WTC11 (cell line): Measurements from ENCODE around the gene TTC19. TPM values are rescaled to one million over a fixed set of nuclear protein-coding genes. Genes with fewer than 3 reads are reported as not detected.

ENCODE experiments used
- ATAC-seq: fragments of 200-7000 bp; cut with Tn5 transposase; 2 replicates; pipeline ENCODE4 v1.10.0; 2021; ENCODE audit warnings: mild to moderate bottlenecking, moderate library complexity
- CTCF ChIA-PET: fragments of 300-600 bp; sonication (Branson Sonifier 250); formaldehyde crosslinking; loops from one replicate; lab custom pipeline; 2021; ENCODE audit warnings: antibody characterized with exemption; lab: Charles Lee
- POLR2A ChIA-PET: fragments of 350-600 bp; sonication (Branson Sonifier 250); formaldehyde crosslinking; loops from one replicate; lab custom pipeline; 2021; ENCODE audit warnings: antibody characterized with exemption; lab: Charles Lee
- DNase-seq: peaks from one replicate; pipeline ENCODE4 v3.0.0; 2021; ENCODE audit warnings: low spot score
- H3K27ac Mint-ChIP-seq: 2 replicates; pipeline ENCODE4 v1.8.0; 2021; ENCODE audit warnings: mixed read lengths
- H3K27me3 Mint-ChIP-seq: 2 replicates; pipeline ENCODE4 v1.8.0; 2021; ENCODE audit warnings: low read depth, mild to moderate bottlenecking, moderate library complexity, mixed read lengths
- H3K36me3 Mint-ChIP-seq: 2 replicates; pipeline ENCODE4 v1.8.0; 2021; ENCODE audit warnings: mixed read lengths
- H3K4me1 Mint-ChIP-seq: 2 replicates; pipeline ENCODE4 v1.8.0; 2022; ENCODE audit warnings: mixed read lengths
- H3K4me3 Mint-ChIP-seq: 2 replicates; pipeline ENCODE4 v1.8.0; 2021; ENCODE audit warnings: mild to moderate bottlenecking, moderate library complexity, mixed read lengths
- H3K9me3 Mint-ChIP-seq: 2 replicates; pipeline ENCODE4 v1.8.0; 2021; ENCODE audit warnings: mixed read lengths
- CDX4 ChIP-seq: fragments of 250-450 bp; sonication (Bioruptor Pico); IDR thresholded peaks from 2 replicates; pipeline ENCODE4 v1.9.0; 2021; ENCODE audit warnings: moderate library complexity, mild to moderate bottlenecking, inconsistent platforms, borderline replicate concordance
- CREB1 ChIP-seq: sonication (generic); formaldehyde crosslinking; IDR thresholded peaks from 2 replicates; pipeline ENCODE4 v1.8.0; 2023; ENCODE audit warnings: mild to moderate bottlenecking, missing genetic modification reagents
- ESRRA ChIP-seq: sonication (generic); formaldehyde crosslinking; IDR thresholded peaks from 2 replicates; pipeline ENCODE4 v1.8.1; 2022; ENCODE audit warnings: mild to moderate bottlenecking, missing genetic modification reagents, borderline replicate concordance
- FOXP1 ChIP-seq: sonication (generic); formaldehyde crosslinking; IDR thresholded peaks from 2 replicates; pipeline ENCODE4 v1.8.0; 2022; ENCODE audit warnings: missing genetic modification reagents, mild to moderate bottlenecking, moderate library complexity, borderline replicate concordance
- KAT7 ChIP-seq: sonication (generic); formaldehyde crosslinking; IDR thresholded peaks from 2 replicates; pipeline ENCODE4 v1.8.1; 2023; ENCODE audit warnings: missing genetic modification reagents, mild to moderate bottlenecking, borderline replicate concordance
- MAX ChIP-seq: sonication (generic); formaldehyde crosslinking; IDR thresholded peaks from 2 replicates; pipeline ENCODE4 v1.8.0; 2022; ENCODE audit warnings: mild to moderate bottlenecking, missing genetic modification reagents
- NFE2L1 ChIP-seq: sonication (generic); formaldehyde crosslinking; IDR thresholded peaks from 2 replicates; pipeline ENCODE4 v1.8.1; 2023; ENCODE audit warnings: missing genetic modification reagents
- NFYB ChIP-seq: sonication (generic); formaldehyde crosslinking; conservative IDR thresholded peaks from 2 replicates; pipeline ENCODE4 v1.8.0; 2022; ENCODE audit warnings: low read depth, missing genetic modification reagents
- SOX15 ChIP-seq: fragments of 250-450 bp; sonication (Bioruptor Pico); IDR thresholded peaks from 2 replicates; pipeline ENCODE4 v1.9.0; 2021; ENCODE audit warnings: mild to moderate bottlenecking
- STAT6 ChIP-seq: sonication (generic); formaldehyde crosslinking; conservative IDR thresholded peaks from 2 replicates; pipeline ENCODE4 v1.8.1; 2023; ENCODE audit warnings: mild to moderate bottlenecking, low read depth, missing genetic modification reagents, moderate library complexity
- ZMAT4 ChIP-seq: fragments of 250-450 bp; sonication (Bioruptor Pico); IDR thresholded peaks from 2 replicates; pipeline ENCODE4 v1.9.0; 2021; ENCODE audit warnings: mild to moderate bottlenecking
- ZNF219 ChIP-seq: sonication (generic); formaldehyde crosslinking; IDR thresholded peaks from 2 replicates; pipeline ENCODE4 v1.8.0; 2023; ENCODE audit warnings: missing genetic modification reagents, mild to moderate bottlenecking, borderline replicate concordance
- ZNF396 ChIP-seq: fragments of 250-450 bp; sonication (Bioruptor Pico); IDR thresholded peaks from 2 replicates; pipeline ENCODE4 v1.8.0; 2021; ENCODE audit warnings: mild to moderate bottlenecking, moderate library complexity, borderline replicate concordance
- ZNF416 ChIP-seq: fragments of 250-450 bp; sonication (Bioruptor Pico); IDR thresholded peaks from 2 replicates; pipeline ENCODE4 v1.9.0; 2021; ENCODE audit warnings: mild to moderate bottlenecking, inconsistent platforms
- ZNF512 ChIP-seq: sonication (generic); formaldehyde crosslinking; IDR thresholded peaks from 2 replicates; pipeline ENCODE4 v1.8.1; 2022; ENCODE audit warnings: missing genetic modification reagents, borderline replicate concordance
- total RNA-seq: library from RNA; stranded (reverse); gene quantifications from 3 replicates; pipeline ENCODE4 v1.2.3, GENCODE V29; 2021
- TF ChIP-seq, protein P1 (sequence below): fragments of 250-450 bp; sonication (Bioruptor Pico); IDR thresholded peaks from 2 replicates; pipeline ENCODE4 v1.9.0; 2021; ENCODE audit warnings: mild to moderate bottlenecking, borderline replicate concordance

TTC19 gene
- total RNA-seq, 1 experiment from 2014 or later, result 55.3 TPM

DNA sequence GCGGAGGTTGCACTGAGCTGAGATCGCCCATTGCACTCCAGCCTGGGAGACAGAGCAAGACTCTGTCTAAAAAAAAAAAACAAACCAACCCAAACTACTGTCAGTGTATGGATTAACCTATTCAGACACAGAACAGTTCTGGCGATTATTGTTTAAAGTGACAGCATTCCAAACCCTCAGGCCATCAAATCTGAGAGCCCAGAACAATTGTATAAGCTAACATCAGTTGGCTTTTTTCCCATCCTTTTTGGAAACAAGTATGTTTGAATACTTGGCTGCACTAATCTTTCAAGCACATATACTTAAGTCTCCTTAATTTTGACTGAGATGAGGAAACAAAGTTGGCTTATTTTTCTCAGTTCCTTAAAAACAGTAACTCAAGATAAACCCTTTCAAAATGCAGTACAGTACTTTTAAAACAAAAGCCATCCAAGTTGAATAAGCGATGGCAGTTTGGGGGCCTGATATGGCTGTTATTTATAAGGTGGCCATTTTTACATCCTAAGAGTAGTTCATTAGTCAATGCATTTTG, 1.5 kb upstream of the TTC19 start:
- H3K9me3 Mint-ChIP-seq, result peaks cover 10% of the 10 kb centered on the region
- no peak for ATAC-seq
- peaks cover 17% of the 10 kb centered on the region for H3K4me1 Mint-ChIP-seq
- DNase-seq, result no peak
- TF ChIP-seq ZNF219, result no peak
- TF ChIP-seq FOXP1, result no peak
- TF ChIP-seq ZNF416 (CRISPR knock-in tag), result no peak
- TF ChIP-seq MAX (CRISPR knock-in tag), result no peak
- no peak for TF ChIP-seq SOX15 (CRISPR knock-in tag)
- TF ChIP-seq ZNF396 (CRISPR knock-in tag), result no peak
- no peak for TF ChIP-seq CDX4 (CRISPR knock-in tag)
- TF ChIP-seq, protein P1, sequence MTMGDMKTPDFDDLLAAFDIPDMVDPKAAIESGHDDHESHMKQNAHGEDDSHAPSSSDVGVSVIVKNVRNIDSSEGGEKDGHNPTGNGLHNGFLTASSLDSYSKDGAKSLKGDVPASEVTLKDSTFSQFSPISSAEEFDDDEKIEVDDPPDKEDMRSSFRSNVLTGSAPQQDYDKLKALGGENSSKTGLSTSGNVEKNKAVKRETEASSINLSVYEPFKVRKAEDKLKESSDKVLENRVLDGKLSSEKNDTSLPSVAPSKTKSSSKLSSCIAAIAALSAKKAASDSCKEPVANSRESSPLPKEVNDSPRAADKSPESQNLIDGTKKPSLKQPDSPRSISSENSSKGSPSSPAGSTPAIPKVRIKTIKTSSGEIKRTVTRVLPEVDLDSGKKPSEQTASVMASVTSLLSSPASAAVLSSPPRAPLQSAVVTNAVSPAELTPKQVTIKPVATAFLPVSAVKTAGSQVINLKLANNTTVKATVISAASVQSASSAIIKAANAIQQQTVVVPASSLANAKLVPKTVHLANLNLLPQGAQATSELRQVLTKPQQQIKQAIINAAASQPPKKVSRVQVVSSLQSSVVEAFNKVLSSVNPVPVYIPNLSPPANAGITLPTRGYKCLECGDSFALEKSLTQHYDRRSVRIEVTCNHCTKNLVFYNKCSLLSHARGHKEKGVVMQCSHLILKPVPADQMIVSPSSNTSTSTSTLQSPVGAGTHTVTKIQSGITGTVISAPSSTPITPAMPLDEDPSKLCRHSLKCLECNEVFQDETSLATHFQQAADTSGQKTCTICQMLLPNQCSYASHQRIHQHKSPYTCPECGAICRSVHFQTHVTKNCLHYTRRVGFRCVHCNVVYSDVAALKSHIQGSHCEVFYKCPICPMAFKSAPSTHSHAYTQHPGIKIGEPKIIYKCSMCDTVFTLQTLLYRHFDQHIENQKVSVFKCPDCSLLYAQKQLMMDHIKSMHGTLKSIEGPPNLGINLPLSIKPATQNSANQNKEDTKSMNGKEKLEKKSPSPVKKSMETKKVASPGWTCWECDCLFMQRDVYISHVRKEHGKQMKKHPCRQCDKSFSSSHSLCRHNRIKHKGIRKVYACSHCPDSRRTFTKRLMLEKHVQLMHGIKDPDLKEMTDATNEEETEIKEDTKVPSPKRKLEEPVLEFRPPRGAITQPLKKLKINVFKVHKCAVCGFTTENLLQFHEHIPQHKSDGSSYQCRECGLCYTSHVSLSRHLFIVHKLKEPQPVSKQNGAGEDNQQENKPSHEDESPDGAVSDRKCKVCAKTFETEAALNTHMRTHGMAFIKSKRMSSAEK (CRISPR knock-in tag), result no peak
- no peak for TF ChIP-seq ZNF512 (CRISPR knock-in tag)
- no peak for TF ChIP-seq NFE2L1 (CRISPR knock-in tag)
- no peaks in the 10 kb centered on the region for H3K27me3 Mint-ChIP-seq
- H3K4me3 Mint-ChIP-seq, result peak overlapping the region; percentile 89; the same call in 1 of the 2 replicates
- ChIA-PET POLR2A (no interaction called here), CTCF (interaction anchor here (0.7 to 4.7 kb wide), 5 partner anchors 40 to 750 kb away, joined by 3 to 47 read pairs (median 4); partner anchors contain the start of gene ADORA2B)
- no peak overlapping the region for H3K27ac Mint-ChIP-seq
- peaks cover 30% of the 10 kb centered on the region for H3K36me3 Mint-ChIP-seq

- peaks cover 46% of the 10 kb centered on the region for H3K36me3 Mint-ChIP-seq
- peaks cover 17% of the 10 kb centered on the region for H3K4me1 Mint-ChIP-seq
- H3K4me3 Mint-ChIP-seq, result peak overlapping the region; percentile 95
- DNase-seq (no peak), ATAC-seq (peak; percentile 58)
- H3K9me3 Mint-ChIP-seq, result peaks cover 10% of the 10 kb centered on the region
- no peaks in the 10 kb centered on the region for H3K27me3 Mint-ChIP-seq
- ChIA-PET POLR2A (interaction anchor here (1.0 kb wide), 1 partner anchor 55 kb away, joined by 6 read pairs; the partner anchor contains the start of gene ADORA2B), CTCF (interaction anchor here (1.7 to 4.7 kb wide), 2 partner anchors 34 to 55 kb away, joined by 18 to 47 read pairs; partner anchors contain the start of gene ADORA2B)
- H3K27ac Mint-ChIP-seq, result peak overlapping the region; percentile 92
- TF ChIP-seq ZMAT4 (CRISPR knock-in tag) (no peak), CREB1 (no peak), STAT6 (peak; percentile 89; the same call in 1 of the 2 replicates), KAT7 (peak; percentile 49; the same call in 1 of the 2 replicates), NFYB (CRISPR knock-in tag) (no peak), ESRRA (CRISPR knock-in tag) (0 out of 2 replicates have a peak, but pooled peaks have one; percentile 2)
These were observed 577 bp downstream of the TTC19 start for GRCh38 chr17:15999974-16000827.
